Spleen (tissue), 7 donors: ENCODE results near the gene NLK.

ENCODE experiments used
- POLR2A ChIP-seq, 3 donors: fragments of 450-650 bp; IDR thresholded peaks; one replicate each; pipeline ENCODE4 v1.5.1; 2017; ENCODE audit warnings: antibody characterized with exemption in 3 of 3, mild to moderate bottlenecking in 1 of 3
- POLR2AphosphoS5 ChIP-seq, 3 donors: sonication (generic); formaldehyde crosslinking; IDR thresholded peaks; one replicate each; pipeline ENCODE4 v1.5.1; 2017; ENCODE audit warnings: antibody characterized with exemption in 3 of 3
- TF ChIP-seq, protein P1 (sequence below), 11 experiments: fragments of 200-600 bp in 7 of 11; fragments of 450-650 bp in 4 of 11; sonication (generic) in 4 of 11; IDR thresholded peaks in 8 of 11; conservative IDR thresholded peaks in 3 of 11; 1 replicate in 7 of 11; 2 replicates in 4 of 11; pipeline versions ENCODE4 v1.4.0 to v1.8.0; 2016 to 2021; ENCODE audit warnings: antibody characterized with exemption in 11 of 11, inconsistent platforms in 4 of 11, mild to moderate bottlenecking in 1 of 11
- donor health status: DM: no; HTN: no; CAD: no; lungs with moderate emphysema.
- donor health status: DM: no; HTN: no; CAD: no.
- donor health status: DM: no; HTN: no; CAD: no.

DNA sequence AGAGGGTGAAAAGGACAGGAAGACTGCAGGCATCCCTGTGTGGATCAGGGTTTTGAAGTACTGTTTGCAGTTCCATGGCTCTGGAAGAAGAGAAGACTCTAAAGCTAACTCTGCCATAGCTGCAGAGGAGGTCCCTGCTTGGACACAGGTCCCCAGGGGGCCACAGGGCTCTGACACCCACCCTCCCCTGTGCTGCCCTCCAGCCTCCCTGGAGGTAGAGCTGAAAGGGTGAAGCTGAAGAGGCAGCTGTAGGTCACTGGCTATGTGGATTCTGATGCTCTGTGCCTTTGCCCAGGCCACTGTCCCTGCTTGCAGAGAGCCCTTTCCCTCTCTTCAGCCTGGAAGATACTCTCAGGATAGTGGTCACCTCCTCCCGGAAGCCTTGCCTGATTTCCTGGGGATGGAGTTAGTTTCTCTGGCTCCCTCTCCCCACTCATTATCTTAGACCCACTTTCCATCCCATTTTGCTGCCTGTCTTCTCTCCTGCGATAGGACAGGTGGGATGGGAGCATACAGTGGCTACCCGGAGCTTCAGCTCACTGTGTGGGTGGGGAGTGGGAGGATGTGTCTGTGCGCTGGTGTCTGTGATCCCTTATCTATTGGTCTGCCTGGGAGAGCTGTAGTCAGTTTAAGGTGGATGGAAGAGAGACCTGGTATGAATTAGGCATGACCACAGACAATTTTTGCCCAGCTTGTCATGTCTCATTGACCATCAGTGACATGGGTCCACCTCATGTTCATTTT, 186.7 kb downstream of the NLK start:
- TF ChIP-seq, protein P1, sequence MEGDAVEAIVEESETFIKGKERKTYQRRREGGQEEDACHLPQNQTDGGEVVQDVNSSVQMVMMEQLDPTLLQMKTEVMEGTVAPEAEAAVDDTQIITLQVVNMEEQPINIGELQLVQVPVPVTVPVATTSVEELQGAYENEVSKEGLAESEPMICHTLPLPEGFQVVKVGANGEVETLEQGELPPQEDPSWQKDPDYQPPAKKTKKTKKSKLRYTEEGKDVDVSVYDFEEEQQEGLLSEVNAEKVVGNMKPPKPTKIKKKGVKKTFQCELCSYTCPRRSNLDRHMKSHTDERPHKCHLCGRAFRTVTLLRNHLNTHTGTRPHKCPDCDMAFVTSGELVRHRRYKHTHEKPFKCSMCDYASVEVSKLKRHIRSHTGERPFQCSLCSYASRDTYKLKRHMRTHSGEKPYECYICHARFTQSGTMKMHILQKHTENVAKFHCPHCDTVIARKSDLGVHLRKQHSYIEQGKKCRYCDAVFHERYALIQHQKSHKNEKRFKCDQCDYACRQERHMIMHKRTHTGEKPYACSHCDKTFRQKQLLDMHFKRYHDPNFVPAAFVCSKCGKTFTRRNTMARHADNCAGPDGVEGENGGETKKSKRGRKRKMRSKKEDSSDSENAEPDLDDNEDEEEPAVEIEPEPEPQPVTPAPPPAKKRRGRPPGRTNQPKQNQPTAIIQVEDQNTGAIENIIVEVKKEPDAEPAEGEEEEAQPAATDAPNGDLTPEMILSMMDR (IDR thresholded peaks at IDR 0.05 in 8 of 11, conservative IDR thresholded peaks at IDR 0.05 in 3 of 11): no peak
- no peak for TF ChIP-seq POLR2A (IDR thresholded peaks at IDR 0.05)
- TF ChIP-seq POLR2AphosphoS5 (IDR thresholded peaks at IDR 0.05): no peak
